Large intestine (tissue), 3 donors: Measurements from ENCODE around the gene GABPB2. TPM values are rescaled to one million over a fixed set of nuclear protein-coding genes. Genes with fewer than 3 reads are reported as not detected.

Experiments
- DNase-seq, 2 donors: peaks; one replicate each; pipeline versions ENCODE4 v3.0.0 to v3.0.0-alpha.2; 2013
- H3K27ac ChIP-seq: one replicate; pipeline ENCODE4 v1.5.1; 2013; ENCODE audit warnings: low read length
- H3K27me3 ChIP-seq: 2 replicates; pipeline ENCODE4 v1.6.1; 2013; ENCODE audit warnings: low read length; ENCODE audit not compliant: control insufficient read depth, insufficient read depth
- H3K36me3 ChIP-seq: 2 replicates; pipeline ENCODE4 v1.6.1; 2013; ENCODE audit warnings: low read length; ENCODE audit not compliant: control insufficient read depth, insufficient read depth
- H3K4me1 ChIP-seq: one replicate; pipeline ENCODE4 v1.6.1; 2013; ENCODE audit warnings: low read length; ENCODE audit not compliant: control insufficient read depth, insufficient read depth
- H3K4me3 ChIP-seq: one replicate; pipeline ENCODE4 v1.5.1; 2013; ENCODE audit warnings: low read length
- H3K9me3 ChIP-seq: one replicate; pipeline ENCODE4 v1.6.1; 2013; ENCODE audit warnings: mild to moderate bottlenecking, low read depth, low read length, moderate library complexity; ENCODE audit not compliant: control insufficient read depth
- WGBS: methylation state at CpG from one replicate; pipeline ENCODE4 v1.1.5; 2013; ENCODE audit warnings: low lambda C conversion rate; ENCODE audit not compliant: insufficient coverage; 5-methylcytosine and 5-hydroxymethylcytosine counted together
- polyA plus RNA-seq: library from polyadenylated mRNA; unstranded; fragments of 120-200 nt; gene quantifications from one replicate; pipeline ENCODE4 v1.2.1, GENCODE V29; 2013

Gene GABPB2
- polyA plus RNA-seq, 1 donor = 11.6 TPM

DNA sequence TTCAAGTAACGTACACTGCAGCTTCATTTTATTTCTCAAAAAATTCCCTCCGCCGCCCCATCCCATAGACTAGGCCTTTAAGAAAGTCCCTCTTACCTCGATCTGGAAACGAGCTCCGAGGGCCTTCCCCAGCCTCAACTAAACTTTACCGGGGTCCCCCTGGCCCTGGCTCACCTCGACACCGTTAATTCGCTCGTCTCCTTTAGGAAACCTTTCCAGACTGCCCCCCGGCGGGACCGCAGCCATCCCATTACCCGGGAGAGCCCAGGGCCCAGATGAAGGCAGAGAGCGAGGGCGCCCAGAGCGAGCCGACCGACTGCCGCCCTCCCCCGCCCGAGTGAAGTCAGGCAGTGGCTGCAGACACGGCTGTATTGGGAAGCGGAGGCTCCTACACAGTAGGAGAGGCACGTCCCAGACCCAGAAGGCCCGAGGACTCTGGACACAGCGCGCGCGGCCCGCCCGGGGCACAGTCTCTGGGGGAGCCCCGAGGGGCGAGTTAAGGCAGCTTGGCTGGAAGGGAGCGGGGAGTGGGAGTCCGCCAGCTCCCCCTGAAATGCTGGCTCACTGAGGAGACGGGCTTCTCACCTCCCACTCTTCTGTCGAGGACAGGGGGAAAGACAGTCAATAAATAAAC, 61.3 kb downstream of the GABPB2 start:
- peaks cover 15% of the 10 kb centered on the region for H3K36me3 ChIP-seq
- no peak overlapping the region for H3K27ac ChIP-seq
- H3K4me1 ChIP-seq = peaks cover 10% of the 10 kb centered on the region
- peak in 1 of 2 donors; percentile 38 for DNase-seq
- WGBS = 22% methylated on average over 1 of the region's 39 CpGs
- H3K27me3 ChIP-seq = peaks cover 5% of the 10 kb centered on the region
- H3K4me3 ChIP-seq = peak overlapping the region; percentile 50
- peaks cover 4% of the 10 kb centered on the region for H3K9me3 ChIP-seq

GRCh38 chr1:151132335-151133017, 61.9 kb downstream of the GABPB2 start:
- H3K4me3 ChIP-seq = no peak overlapping the region
- H3K9me3 ChIP-seq = peaks cover 4% of the 10 kb centered on the region
- H3K27ac ChIP-seq = no peak overlapping the region
- H3K27me3 ChIP-seq = peaks cover 5% of the 10 kb centered on the region
- peaks cover 16% of the 10 kb centered on the region for H3K36me3 ChIP-seq
- WGBS = no CpG with 5 or more reads among the region's 74 CpGs
- peaks cover 10% of the 10 kb centered on the region for H3K4me1 ChIP-seq
- no peak for DNase-seq

DNA sequence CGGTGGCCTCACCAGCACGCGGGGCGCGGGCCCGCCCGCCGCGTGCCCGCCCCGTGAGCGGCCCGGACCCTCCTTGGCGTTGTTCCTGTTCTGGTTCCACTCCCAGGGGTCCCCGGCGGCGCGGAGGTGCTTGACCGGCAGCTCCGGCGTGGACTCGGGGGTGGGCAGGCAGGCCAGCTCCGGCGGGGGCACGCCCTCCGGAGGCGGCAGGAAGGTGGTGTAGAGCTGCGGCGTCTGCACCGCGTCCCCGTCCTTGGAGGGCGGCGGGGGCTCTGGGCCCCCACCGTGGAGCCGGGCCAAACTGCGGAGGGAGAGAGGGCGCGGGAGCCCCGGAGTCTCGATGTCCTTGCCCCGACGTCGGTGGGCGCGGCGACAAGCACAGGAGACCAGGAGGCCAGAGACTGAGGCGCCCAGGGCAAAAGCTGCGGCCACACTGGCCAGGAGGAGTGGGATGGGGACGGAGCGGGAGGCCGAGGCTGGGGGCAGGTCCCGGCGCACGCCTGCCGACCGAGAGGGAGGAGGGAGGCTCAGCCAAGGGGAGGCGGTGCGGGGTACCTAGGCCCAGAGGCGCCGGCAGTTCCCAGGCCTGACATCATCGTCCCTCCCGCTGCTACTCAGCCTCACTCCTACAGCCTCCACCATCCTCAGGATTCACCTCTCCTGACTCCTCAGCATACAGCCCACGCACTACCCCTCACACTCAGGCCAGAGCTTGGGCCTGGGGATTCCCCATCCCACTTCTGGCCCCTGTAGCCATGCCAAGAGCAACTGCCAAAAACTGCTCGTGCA, 62.7 kb downstream of the GABPB2 start:
- DNase-seq = no peak
- Histone ChIP-seq H3K9me3 (peaks cover 4% of the 10 kb centered on the region), H3K36me3 (peaks cover 23% of the 10 kb centered on the region), H3K27me3 (peaks cover 5% of the 10 kb centered on the region), H3K27ac (no peak overlapping the region), H3K4me3 (no peak overlapping the region), H3K4me1 (peaks cover 10% of the 10 kb centered on the region)
- WGBS = no CpG with 5 or more reads among the region's 65 CpGs

DNA sequence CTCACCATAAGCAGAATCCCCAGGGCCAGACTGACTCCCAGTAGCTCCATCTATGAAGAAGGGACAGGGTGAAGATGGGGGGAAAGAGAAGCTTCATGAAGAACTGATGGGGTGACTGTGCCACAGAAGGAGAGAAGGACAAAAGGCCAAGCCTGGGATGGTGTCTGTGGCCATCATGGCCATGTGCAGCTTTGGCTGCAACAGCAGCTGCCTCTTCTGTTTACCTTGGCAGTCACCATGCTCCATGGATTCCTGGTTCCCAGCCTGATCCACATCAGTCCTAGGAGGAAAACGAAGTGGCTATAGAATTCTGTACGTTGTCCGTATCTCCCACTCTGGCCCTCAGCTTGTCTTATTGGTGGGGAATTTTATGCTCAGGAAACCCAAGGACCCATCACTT, 63.8 kb downstream of the GABPB2 start:
- no peak for DNase-seq
- H3K27ac ChIP-seq = no peak overlapping the region
- peaks cover 31% of the 10 kb centered on the region for H3K36me3 ChIP-seq
- peaks cover 4% of the 10 kb centered on the region for H3K9me3 ChIP-seq
- H3K27me3 ChIP-seq = peaks cover 5% of the 10 kb centered on the region
- peaks cover 10% of the 10 kb centered on the region for H3K4me1 ChIP-seq
- no CpG with 5 or more reads among the region's 3 CpGs for WGBS
- no peak overlapping the region for H3K4me3 ChIP-seq

DNA sequence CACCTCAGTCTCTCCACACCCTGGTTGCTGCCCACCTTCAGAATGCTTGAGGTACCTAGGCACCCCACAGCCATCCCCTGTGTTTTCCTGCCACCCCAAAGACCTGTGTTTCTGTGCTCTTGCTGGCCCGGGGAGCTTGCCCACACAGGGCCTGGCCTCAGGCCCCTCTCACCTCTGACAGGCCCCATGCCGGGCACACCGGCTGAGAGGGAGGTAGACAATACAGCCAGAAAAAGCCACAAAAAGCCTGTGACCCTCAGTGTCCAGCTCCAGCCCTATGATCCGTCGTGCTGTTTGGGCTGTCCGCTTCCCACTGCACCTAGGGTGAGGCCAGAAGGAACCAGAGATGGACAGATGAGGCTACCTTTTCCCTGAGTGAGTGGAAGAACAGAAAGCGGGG, 64.4 kb downstream of the GABPB2 start:
- Histone ChIP-seq H3K4me3 (no peak overlapping the region), H3K4me1 (peaks cover 10% of the 10 kb centered on the region), H3K9me3 (peaks cover 4% of the 10 kb centered on the region), H3K27me3 (peaks cover 5% of the 10 kb centered on the region), H3K27ac (no peak overlapping the region), H3K36me3 (peaks cover 37% of the 10 kb centered on the region)
- DNase-seq = no peak
- no CpG with 5 or more reads among the region's 7 CpGs for WGBS

GRCh38 chr1:151135433-151136385, 65.1 kb downstream of the GABPB2 start:
- peaks cover 3% of the 10 kb centered on the region for H3K27me3 ChIP-seq
- H3K9me3 ChIP-seq = peaks cover 4% of the 10 kb centered on the region
- no peak overlapping the region for H3K4me3 ChIP-seq
- no peak overlapping the region for H3K27ac ChIP-seq
- no CpG with 5 or more reads among the region's 12 CpGs for WGBS
- H3K4me1 ChIP-seq = peaks cover 6% of the 10 kb centered on the region
- H3K36me3 ChIP-seq = peaks cover 39% of the 10 kb centered on the region
- no peak for DNase-seq

- no peaks in the 10 kb centered on the region for H3K4me1 ChIP-seq
- H3K36me3 ChIP-seq = peaks cover 43% of the 10 kb centered on the region
- no peak overlapping the region for H3K27ac ChIP-seq
- no peaks in the 10 kb centered on the region for H3K9me3 ChIP-seq
- no peaks in the 10 kb centered on the region for H3K27me3 ChIP-seq
- no CpG with 5 or more reads among the region's 7 CpGs for WGBS
- H3K4me3 ChIP-seq = no peak overlapping the region
- no peak for DNase-seq
These were observed 67.2 kb downstream of the GABPB2 start for GRCh38 chr1:151137789-151138188.

- DNase-seq = no peak
- Histone ChIP-seq H3K9me3 (no peaks in the 10 kb centered on the region), H3K4me1 (peaks cover 23% of the 10 kb centered on the region), H3K4me3 (no peak overlapping the region), H3K27ac (no peak overlapping the region), H3K27me3 (peaks cover 4% of the 10 kb centered on the region), H3K36me3 (peaks cover 27% of the 10 kb centered on the region)
- no CpG with 5 or more reads among the region's 5 CpGs for WGBS
These were observed 72.0 kb downstream of the GABPB2 start for GRCh38 chr1:151142411-151143056.

DNA sequence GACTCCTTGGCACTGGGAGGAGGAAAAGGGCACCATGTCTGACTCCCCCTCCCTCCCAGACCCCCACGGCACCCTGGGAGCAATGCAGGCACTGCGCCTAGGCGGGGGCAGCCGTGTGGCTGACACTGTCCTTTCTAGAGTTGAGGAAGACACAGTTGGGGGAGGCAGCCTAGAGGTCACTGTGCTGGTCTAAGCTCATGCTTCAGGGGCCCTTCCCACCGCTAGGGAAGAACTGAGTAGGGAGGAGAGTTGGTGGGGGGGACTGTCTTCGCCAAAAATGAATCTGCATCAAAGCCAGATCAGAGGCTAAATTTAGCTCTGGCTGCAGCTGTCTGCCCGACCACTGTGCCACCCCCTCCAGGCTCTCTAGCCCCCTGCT, 72.5 kb downstream of the GABPB2 start:
- Histone ChIP-seq H3K4me3 (no peak overlapping the region), H3K27ac (no peak overlapping the region), H3K27me3 (peaks cover 4% of the 10 kb centered on the region), H3K36me3 (peaks cover 21% of the 10 kb centered on the region), H3K9me3 (no peaks in the 10 kb centered on the region), H3K4me1 (peaks cover 28% of the 10 kb centered on the region)
- no CpG with 5 or more reads among the region's 7 CpGs for WGBS
- DNase-seq = no peak
